ENCODE data around the gene TIAM1.

Gene TIAM1

GRCh38 chr21:31284797-31285397 is 59.2 kb downstream of the TIAM1 start:
- peak; percentile 45 for DNase-seq

DNA sequence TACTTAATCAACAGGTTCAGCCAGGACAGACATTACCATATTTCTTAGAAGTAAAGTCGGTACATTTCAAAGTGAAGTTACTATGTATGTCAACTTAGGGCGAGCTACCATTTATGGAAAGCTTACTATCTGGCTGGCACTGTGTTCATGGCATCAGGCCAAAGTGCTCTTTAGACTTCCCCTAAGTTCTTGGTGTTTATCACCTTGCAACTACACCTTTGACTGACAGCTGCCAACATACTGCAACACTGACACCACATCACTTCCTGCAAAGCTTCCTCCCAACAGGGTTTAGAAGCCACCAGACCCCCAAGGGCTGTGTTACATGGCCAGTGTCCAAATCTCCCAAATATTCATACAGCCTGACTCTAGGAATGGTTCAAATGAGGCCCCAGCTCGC is 61.0 kb downstream of the TIAM1 start:
- no peak for DNase-seq

DNA sequence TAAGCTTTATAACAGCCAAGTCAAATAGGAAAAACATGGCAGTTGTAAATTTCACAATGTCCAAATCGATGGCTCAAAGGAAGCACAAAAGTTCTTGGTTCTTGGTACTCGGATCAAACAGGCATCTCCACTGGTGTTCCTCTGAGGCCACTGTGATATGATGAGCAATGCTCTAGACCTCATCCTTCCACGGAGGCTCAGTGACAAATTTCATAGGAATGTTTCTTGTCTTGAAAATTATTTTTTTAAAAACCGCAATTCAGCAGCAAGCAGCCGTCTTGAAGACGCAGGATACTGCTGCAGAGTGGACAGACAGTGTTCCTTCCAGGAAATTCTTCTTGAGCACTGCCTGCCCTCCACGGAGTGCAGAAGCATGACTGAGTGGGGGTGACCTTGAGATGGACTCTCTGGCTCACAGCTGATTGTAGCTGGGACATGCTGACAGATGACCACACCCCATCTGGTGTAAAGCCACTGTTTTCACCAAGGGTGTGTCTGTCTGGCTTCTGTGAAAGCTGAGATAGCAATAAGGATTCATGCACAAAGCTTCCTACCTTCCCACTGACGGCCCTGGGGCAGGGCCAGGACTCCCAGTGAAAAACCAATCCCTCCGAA is 61.9 kb downstream of the TIAM1 start:
- peak; percentile 94 for DNase-seq

DNA sequence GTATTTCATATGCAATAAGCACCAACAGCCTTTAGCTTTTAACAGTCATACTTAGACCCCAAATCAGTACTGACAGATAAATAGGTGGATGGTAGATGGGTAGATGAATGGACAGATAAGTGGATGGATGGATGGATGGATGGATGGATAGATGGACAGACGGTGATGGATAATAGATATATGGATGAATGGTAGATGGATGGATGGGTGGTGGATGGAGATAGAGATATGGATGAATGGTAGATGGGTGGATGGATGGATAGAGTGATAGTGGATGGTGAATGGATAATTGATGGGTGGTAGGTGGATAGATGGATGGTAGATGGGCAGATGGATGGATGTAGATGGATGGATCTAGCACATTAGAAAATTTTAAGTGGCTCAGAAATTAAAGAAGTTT is 62.5 kb downstream of the TIAM1 start:
- no peak for DNase-seq

DNA sequence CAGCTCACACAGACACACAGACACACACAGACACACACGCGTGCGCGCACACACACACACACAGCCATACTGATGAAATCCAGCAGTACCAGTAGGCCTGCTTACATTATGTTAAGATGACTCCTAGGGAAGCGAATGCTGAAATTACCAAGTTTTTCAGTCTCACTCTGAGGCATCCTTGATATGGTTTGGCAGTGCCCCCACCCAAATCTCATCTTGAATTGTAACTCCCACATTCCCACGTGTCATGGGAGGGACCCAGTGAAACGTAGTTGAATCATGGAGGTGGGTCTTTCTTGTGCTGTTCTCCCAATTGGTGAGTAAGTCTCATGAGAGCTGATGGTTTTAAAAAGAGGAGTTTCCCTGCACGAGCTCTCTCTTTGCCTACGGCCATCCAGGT is 64.1 kb downstream of the TIAM1 start:
- DNase-seq: no peak

DNA sequence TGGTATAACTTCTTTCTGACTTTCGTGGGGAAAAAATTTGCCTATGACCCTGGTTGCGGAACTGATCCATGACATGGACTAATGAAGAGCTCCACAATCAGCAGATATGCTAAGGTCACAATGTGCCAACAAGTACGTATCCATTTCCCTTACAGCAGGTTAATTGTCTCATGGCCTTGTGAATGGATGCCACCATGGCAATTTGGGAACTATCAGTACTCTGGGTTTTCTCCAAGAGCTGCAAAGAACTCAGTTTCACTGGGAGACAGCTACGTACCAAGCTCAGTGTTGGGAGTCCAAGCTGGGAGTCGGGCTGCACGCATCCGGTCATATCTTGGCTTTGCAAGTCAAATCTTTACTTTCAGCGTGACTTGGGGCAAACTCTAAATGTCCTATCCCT is 64.8 kb downstream of the TIAM1 start:
- DNase-seq: no peak

GRCh38 chr21:31278511-31279130 is 65.4 kb downstream of the TIAM1 start:
- no peak for DNase-seq

DNA sequence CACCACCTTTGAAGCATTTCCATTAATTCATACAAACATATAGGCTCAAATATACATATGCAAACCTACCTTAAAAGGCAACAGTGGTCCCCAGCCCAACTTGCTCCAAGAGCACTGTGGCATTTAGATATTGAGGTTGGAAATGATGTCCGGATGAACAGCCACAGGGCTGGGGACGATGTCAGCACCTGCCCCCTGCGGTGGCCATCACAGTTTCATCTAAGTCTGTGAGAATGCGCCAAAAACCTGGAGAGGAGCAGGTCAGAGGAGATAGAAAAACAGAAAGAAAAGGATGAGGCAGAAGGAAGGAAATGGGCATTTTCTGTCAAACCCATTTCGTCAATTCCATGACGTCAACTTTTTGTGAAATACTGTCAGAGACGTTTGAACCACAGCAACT is 67.4 kb downstream of the TIAM1 start:
- DNase-seq: no peak

- no peak for DNase-seq
These were observed 68.2 kb downstream of the TIAM1 start for GRCh38 chr21:31275901-31276300.

DNA sequence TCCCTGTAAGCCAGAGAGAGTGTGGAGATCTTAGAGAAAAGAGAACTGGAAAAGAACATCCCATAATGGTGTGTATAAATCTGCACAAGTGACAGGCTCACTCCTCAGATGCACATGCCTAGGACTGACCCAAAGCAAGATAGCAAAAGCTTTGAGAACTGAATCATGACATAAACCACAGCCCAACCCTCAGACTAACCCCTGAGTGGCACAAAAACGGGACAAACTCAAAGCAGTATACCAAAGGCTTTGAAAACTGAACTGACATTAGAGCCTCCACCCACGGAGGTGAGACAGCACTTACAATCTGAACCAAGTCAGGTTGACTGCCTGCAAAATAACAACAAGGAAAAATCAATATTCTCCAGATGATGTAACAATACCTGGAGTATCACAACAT is 70.8 kb downstream of the TIAM1 start:
- DNase-seq: no peak

DNA sequence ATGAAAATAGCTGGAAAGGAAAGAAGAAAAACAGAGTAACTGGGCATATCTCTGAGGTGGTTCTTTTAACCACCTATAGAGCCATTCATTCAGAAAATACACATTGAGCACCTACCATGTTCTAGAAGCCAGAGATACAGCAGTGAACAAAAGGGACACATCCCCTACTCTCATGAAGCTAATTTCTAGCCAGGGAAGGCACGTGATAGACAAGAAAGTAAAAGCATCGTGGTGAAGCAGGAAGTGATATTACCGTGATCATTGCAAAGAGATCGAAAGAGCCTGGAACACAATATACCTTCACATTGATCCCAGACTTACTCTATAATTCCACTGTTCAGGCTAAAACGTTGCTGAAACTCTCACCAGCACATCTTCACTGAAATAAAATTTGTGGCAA is 76.0 kb downstream of the TIAM1 start:
- no peak for DNase-seq

GRCh38 chr21:31267644-31268043 is 76.4 kb downstream of the TIAM1 start:
- no peak for DNase-seq

DNA sequence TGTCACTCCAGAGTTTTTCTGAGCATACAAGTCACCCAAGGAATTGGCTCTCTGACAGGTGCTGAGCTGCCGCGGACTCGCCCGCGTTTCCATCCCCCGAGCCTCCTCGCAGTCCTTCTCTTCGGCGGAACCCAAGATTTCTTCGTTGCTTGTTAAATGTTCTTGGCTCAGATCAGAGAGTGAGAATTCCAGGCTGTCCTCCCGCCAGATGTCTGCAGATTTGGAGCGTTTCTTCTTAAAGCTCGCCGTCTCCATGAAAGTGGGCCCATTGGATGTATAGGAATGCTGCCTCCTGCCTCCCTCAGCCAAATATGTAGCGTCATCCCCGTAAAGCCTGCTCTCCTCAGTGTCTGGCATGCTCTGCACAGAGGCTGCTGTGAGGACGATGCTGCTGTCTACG is 77.8 kb downstream of the TIAM1 start:
- no peak for DNase-seq

DNA sequence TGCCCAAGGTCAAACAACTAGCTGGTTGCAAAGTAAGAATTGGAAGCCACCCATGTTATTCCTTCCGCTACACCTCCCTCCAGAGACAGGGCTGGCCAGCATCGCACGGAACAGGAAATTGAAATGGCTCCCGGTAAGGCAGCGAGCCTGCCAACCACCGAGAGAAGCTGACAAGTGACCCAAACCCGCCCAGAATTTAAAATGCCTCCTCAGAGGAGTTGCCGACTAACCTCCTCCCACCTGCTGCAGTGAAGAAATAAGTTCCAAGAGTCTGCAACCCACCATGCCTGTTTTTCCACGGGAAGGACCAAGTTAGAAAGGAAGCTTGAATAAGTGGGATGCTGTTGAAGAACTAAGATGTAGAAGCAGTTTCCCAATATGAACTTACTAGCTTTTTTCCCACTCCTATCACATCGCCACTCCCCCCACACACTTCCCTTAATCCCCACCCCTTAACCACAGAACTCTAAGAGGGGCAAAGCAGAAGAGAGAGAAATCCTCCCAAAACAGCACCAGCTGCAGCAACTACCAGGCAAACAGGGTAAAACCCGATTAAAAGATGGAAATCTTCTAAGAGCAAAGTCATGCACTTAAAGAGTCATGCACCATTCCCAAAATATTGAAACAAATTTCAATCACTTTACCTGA is 78.6 kb downstream of the TIAM1 start:
- DNase-seq: no peak

DNA sequence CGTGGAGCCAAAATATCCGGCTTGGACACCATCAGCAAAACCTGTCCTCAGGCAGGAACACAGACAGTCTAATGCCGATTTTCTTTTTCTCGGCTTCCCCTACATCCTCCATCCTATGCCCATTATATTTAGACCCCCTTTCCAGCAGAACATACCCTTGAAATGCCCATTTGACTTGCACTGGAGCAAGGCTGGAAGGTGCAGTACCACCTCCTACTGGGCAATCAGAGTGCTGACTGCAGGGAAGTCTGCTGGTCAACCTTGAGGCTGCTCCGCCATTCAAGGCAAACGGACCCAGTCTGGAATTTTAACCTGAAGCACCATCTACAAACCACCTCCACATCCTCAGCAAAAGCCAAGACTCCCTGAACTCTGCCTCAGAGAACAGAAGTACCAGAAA is 79.5 kb downstream of the TIAM1 start:
- no peak for DNase-seq

GRCh38 chr21:31262728-31263127 is 81.3 kb downstream of the TIAM1 start:
- DNase-seq: no peak

- no peak for DNase-seq
These were observed 82.3 kb downstream of the TIAM1 start for GRCh38 chr21:31261759-31262158.

GRCh38 chr21:31260790-31261189 is 83.3 kb downstream of the TIAM1 start:
- no peak for DNase-seq

DNA sequence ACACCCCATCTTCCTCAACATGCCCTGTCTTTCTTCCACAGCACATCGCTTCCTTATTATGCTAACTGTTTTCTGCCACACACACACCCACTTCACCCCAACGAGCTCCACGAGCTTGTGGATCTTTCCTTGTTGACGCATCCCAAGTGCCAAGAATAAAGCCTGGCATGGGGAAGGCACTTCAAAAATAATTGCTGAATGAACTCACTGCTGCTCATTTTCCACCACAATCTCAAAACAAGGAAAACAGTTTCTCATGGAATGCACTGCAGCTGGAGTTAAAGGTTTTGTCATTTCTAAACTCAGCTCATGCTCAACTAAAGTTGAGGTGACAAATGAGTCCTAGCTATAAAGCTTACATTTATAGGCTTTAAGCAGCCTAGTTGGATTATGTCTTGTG is 86.0 kb downstream of the TIAM1 start:
- no peak for DNase-seq

DNA sequence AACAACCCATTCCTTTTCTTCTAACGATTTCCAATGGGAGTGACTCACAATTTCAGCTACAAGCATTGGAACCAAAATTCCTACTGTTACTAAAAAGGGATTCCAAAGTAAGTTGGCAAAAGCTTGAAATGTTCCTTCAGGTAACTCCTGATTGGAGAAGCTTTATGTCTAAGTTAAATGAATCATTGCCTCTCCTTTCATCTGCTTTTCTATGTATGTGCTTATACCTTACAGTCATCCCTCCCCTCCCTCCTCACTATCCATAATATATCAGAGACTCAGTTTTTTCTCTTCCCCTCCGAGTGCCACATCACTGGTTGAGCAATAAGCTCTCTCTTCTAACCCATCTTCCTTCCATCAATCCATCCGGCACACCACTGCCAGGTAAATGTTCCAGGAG is 86.8 kb downstream of the TIAM1 start:
- DNase-seq: no peak

GRCh38 chr21:31255896-31256295 is 88.2 kb downstream of the TIAM1 start:
- DNase-seq: no peak

GRCh38 chr21:31255036-31255435 is 89.0 kb downstream of the TIAM1 start:
- DNase-seq: no peak

GRCh38 chr21:31254131-31254530 is 89.9 kb downstream of the TIAM1 start:
- DNase-seq: no peak

DNA sequence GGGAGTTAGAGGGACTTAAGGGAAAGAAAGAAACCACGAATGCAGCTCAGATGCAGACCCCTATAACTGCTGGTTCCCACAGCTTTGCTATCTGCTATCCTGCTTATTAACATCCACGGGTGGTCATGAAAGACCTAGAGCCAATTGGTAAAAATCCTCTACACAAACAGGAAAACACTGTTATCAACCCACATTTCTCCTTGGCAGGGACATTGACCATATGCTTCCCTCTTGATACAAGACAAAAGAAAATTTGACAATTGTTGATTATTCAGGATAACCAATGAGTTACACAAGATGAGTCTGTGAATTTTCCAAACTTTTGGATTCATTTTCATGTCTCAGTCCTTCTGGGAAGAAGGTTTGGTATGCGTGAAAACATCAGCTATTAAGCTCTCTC is 90.4 kb downstream of the TIAM1 start:
- DNase-seq: no peak

Data from fibroblast of skin of abdomen (primary cell).